Activated CD8-positive, alpha-beta memory T cell treated with anti-CD3 and anti-CD28 coated beads, Interleukin-2, amount 10 ng/mL, durations not matched to agents 7 days and 5 days (primary cell): ENCODE measurements around the gene STARD10. TPM values are rescaled to one million over a fixed set of nuclear protein-coding genes. Genes with fewer than 3 reads are reported as not detected.

Experiments used
- ATAC-seq: fragments of 150-1000 bp; cut with Tn5 transposase; one replicate; pipeline ENCODE4 v1.10.0; 2021; ENCODE audit warnings: moderate library complexity
- CTCF ChIA-PET: fragments of 350-600 bp; sonication (Branson Sonifier 250); formaldehyde crosslinking; loops from one replicate; lab custom pipeline; 2021; ENCODE audit warnings: antibody characterized with exemption; lab: Charles Lee
- DNase-seq: peaks from one replicate; pipeline ENCODE4 v3.0.0-alpha.2; 2020
- H3K27ac Mint-ChIP-seq: one replicate; pipeline ENCODE4 v1.8.0; 2021; ENCODE audit warnings: mild to moderate bottlenecking, mixed read lengths
- H3K27me3 Mint-ChIP-seq: one replicate; pipeline ENCODE4 v1.8.0; 2021; ENCODE audit warnings: mixed read lengths
- H3K36me3 Mint-ChIP-seq: one replicate; pipeline ENCODE4 v1.8.0; 2021; ENCODE audit warnings: mild to moderate bottlenecking, mixed read lengths
- H3K4me1 Mint-ChIP-seq: one replicate; pipeline ENCODE4 v1.8.0; 2021; ENCODE audit warnings: mixed read lengths
- H3K4me3 Mint-ChIP-seq: one replicate; pipeline ENCODE4 v1.8.0; 2021; ENCODE audit warnings: mild to moderate bottlenecking, moderate library complexity, mixed read lengths
- H3K9me3 Mint-ChIP-seq: one replicate; pipeline ENCODE4 v1.8.0; 2022; ENCODE audit warnings: low read depth, mixed read lengths
- total RNA-seq, 2 experiments: library from RNA; stranded (reverse); gene quantifications; one replicate each; pipeline ENCODE4 v1.2.3, GENCODE V29; 2021

STARD10 gene
- total RNA-seq, 2 experiments from 2014 or later, result 8.4 to 18.4 TPM

DNA sequence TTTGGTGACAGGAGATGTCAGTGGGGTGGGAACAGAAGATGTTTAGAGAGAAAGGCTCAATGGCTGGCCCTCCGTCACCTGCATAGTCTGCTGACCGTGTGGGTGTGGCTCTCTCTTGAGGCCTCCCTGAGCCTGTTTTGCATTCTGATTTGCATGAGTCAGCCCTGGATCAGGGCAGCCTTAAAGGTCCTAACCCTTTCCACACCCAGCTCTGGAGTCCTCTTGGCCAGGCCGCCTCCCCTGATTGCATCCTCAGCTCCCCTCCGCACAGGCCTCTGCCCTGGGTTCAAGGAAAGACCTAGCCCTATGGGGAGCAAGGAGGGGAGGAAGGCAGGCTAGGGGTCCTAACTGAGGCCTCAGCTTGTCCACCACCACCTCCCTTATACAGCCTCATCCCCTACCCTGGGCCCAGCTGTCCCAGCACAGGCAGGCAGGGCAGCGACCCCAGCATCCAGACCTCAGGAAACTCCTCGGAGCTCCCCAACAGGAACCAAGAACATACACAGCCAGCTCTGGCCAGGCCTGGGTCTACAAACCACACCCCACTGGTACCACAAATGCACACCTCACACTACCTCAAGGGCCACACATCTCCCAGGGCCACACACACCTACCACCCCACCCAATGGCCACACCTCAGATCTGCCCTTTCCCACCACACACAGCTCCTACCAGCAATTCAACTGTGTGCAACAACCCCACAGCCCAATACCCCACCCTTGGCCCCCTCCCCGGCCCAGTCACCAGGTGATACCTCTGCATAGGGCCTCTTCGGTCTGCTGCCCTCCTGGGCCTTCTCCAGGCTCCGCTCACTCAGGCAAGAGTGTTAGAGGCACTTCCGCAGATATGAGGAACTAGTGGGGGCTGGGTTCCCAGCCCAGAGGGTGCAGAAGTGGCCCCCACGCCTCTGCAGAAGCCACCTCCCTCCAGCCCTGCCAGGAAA lies 55.4 kb downstream of the STARD10 start:
- H3K27me3 Mint-ChIP-seq, result no peaks in the 10 kb centered on the region
- no peaks in the 10 kb centered on the region for H3K9me3 Mint-ChIP-seq
- H3K4me1 Mint-ChIP-seq, result peaks cover 68% of the 10 kb centered on the region
- no peak overlapping the region for H3K4me3 Mint-ChIP-seq
- peak overlapping the region; percentile 94 for H3K27ac Mint-ChIP-seq
- CTCF ChIA-PET, result interaction anchor here (1.7 to 3.1 kb wide), 4 partner anchors 8 to 75 kb away, joined by 6 to 19 read pairs (median 11); partner anchors contain the start of genes ATG16L2 and STARD10
- DNase-seq (no peak), ATAC-seq (no peak)
- H3K36me3 Mint-ChIP-seq, result no peaks in the 10 kb centered on the region

DNA sequence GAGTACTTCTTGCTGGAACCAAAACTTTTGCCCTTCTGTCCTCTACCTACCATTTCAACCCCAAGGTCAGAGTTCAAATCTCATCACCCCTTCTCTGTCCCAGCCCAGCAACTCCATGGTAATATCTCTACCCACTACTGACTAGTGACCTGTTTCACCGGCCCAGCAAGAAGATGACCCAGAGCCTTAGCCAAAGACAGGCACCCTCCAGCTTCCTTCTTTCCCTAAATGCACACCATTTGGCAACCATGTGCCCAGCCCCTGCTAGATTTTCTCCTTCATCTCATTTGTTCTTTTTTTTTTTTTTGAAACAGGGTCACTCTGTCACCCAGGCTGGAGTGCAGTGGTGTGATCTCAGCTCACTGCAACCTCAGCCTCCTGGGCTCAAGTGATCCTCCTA lies 56.5 kb downstream of the STARD10 start:
- peak overlapping the region; percentile 94 for H3K27ac Mint-ChIP-seq
- no peaks in the 10 kb centered on the region for H3K27me3 Mint-ChIP-seq
- peaks cover 1% of the 10 kb centered on the region for H3K36me3 Mint-ChIP-seq
- H3K9me3 Mint-ChIP-seq, result no peaks in the 10 kb centered on the region
- DNase-seq (no peak), ATAC-seq (no peak)
- CTCF ChIA-PET, result interaction anchor here (1.0 to 3.1 kb wide), 7 partner anchors 9 to 448 kb away, joined by 3 to 19 read pairs (median 6); partner anchors contain the start of genes ATG16L2 and STARD10
- H3K4me3 Mint-ChIP-seq, result no peak overlapping the region
- H3K4me1 Mint-ChIP-seq, result peaks cover 64% of the 10 kb centered on the region

DNA sequence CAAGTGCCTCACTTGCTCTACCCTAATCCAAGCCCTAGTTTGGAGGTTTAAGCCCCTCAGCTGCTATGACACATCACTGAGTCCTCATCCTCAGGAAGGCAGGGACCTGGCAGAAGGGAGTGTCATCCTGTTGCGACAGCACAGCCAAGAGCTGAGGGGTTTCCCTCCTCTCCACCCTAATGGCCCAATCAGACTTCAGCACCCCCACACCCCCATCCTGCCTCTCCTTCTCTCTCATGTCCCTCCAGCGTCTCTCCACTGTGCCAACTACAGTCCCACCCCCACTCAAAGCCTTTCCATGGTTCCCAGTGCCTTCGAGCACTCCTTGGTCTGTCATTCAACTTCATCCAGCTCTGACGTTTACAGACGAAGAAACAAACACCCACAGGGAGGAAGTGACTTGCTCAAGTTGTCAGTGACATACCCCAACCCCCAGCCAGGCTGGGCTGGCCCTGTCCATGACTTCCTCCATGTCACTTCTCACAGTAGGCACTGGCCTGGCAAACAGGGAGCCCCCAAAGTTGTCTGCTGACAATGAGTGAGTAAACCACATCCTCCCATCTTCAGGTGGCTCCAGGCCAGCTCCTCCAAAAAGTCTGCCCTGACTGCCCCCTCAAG lies 57.3 kb downstream of the STARD10 start:
- H3K27me3 Mint-ChIP-seq, result no peaks in the 10 kb centered on the region
- peaks cover 5% of the 10 kb centered on the region for H3K36me3 Mint-ChIP-seq
- ATAC-seq (peak; percentile 87), DNase-seq (peak; percentile 88)
- peaks cover 58% of the 10 kb centered on the region for H3K4me1 Mint-ChIP-seq
- H3K9me3 Mint-ChIP-seq, result no peaks in the 10 kb centered on the region
- peak overlapping the region; percentile 10 for H3K4me3 Mint-ChIP-seq
- H3K27ac Mint-ChIP-seq, result peak overlapping the region; percentile 94
- CTCF ChIA-PET, result interaction anchor here (0.7 to 3.1 kb wide), 9 partner anchors 10 to 449 kb away, joined by 3 to 19 read pairs (median 4); partner anchors contain the start of genes ATG16L2 and STARD10

DNA sequence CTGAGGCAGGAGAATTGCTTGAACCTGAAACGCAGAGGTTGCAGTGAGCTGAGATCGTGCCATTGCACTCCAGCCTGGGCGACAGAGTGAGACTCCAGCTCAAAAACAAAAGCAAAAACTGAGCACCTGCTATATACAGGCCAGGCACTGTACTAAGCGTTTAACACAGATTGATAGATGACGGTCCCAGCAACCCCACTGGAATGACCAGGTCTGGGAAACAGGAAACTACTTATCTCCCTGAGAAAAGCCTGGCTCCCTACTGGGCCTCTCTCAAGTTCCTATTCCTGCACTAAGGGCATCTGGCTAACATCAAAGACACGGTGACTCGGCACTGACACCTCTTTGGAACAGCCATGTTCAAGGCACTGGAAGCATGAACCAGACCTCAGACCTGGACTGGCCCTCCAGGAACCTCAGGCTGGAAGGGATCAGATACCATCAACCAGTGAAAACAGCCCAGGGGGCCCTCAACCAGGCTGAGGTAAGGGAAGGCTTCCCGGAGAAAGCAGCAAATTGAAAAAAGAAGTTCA lies 58.3 kb downstream of the STARD10 start:
- Mint-ChIP-seq H3K27me3 (no peaks in the 10 kb centered on the region), H3K4me3 (no peak overlapping the region), H3K36me3 (peaks cover 14% of the 10 kb centered on the region), H3K4me1 (peaks cover 48% of the 10 kb centered on the region), H3K27ac (peak overlapping the region; percentile 75), H3K9me3 (no peaks in the 10 kb centered on the region)
- DNase-seq, result no peak
- no peak for ATAC-seq
- CTCF ChIA-PET, result interaction anchor here (1.2 to 2.2 kb wide), 5 partner anchors 9 to 51 kb away, joined by 3 to 16 read pairs (median 4); no protein-coding TSS in a partner anchor

DNA sequence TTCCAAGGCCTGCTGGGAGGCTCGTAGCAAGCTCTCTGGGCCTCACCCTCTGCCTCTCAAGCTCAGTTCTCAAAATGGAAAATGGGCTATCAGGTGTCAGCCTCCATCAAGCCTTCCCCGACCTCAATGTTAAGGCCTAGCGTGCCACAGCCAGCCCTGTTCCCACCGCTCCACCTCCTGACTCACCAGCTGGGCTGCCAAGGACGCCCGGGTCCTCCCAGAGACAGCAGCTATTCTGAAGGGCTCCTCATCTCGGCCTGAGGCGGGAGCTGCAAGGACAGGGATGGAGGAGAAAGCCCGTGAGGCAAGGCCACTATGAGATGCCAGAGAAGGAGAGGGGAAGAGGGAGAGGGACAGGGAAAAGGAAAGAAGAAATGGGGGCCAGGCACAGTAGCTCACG lies 61.5 kb downstream of the STARD10 start:
- H3K27me3 Mint-ChIP-seq, result no peaks in the 10 kb centered on the region
- H3K27ac Mint-ChIP-seq, result no peak overlapping the region
- CTCF ChIA-PET, result interaction anchor here (0.6 to 2.1 kb wide), 5 partner anchors 9 to 81 kb away, joined by 3 to 6 read pairs (median 6); partner anchors contain the start of gene STARD10
- DNase-seq (no peak), ATAC-seq (no peak)
- H3K4me3 Mint-ChIP-seq, result no peak overlapping the region
- peaks cover 17% of the 10 kb centered on the region for H3K4me1 Mint-ChIP-seq
- H3K9me3 Mint-ChIP-seq, result no peaks in the 10 kb centered on the region
- H3K36me3 Mint-ChIP-seq, result peaks cover 15% of the 10 kb centered on the region

DNA sequence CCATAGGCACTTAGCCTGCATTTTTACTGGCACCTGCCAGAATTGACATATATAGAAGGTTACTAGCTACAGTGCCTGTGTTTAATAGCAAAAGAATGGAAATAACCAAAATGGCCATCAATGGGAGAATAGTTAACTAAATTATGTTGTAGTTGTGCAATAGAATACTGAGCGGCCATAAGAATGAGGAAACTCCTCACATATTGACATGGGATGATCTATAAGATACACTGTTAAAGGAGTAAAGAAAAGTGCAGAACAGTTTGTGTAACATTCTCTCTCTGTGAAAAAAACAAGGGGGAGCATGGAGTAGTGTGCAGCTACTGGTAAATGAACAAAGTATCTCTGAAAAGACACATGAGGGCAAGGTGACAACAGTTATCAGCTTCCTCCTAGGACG lies 63.1 kb downstream of the STARD10 start:
- H3K27me3 Mint-ChIP-seq, result no peaks in the 10 kb centered on the region
- H3K9me3 Mint-ChIP-seq, result no peaks in the 10 kb centered on the region
- no peak overlapping the region for H3K27ac Mint-ChIP-seq
- peaks cover 15% of the 10 kb centered on the region for H3K36me3 Mint-ChIP-seq
- ATAC-seq, result no peak
- CTCF ChIA-PET, result interaction anchor here (1.1 to 2.1 kb wide), 4 partner anchors 10 to 447 kb away, joined by 3 to 6 read pairs (median 4); no protein-coding TSS in a partner anchor
- peaks cover 4% of the 10 kb centered on the region for H3K4me1 Mint-ChIP-seq
- no peak for DNase-seq
- H3K4me3 Mint-ChIP-seq, result no peak overlapping the region

DNA sequence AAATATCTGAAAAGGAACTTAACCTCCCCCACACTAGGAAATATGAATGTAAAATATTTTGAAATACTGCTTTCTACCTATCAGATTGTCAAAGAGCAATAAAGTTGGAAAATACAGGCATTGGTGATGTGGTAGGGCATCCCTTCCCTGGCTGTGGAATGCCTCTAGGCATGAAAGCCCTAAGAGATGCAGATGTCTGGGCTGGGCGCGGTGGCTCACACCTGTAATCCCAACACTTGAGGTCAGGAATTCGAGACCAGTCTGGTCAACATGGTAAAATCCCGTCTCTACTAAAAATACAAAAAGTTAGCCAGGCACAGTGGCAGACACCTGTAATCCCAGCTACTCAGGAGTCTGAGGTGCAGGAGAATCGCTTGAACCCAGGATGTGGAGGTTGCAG lies 63.6 kb downstream of the STARD10 start:
- ATAC-seq (no peak), DNase-seq (no peak)
- H3K4me3 Mint-ChIP-seq, result no peak overlapping the region
- peaks cover 5% of the 10 kb centered on the region for H3K4me1 Mint-ChIP-seq
- CTCF ChIA-PET, result interaction anchor here (1.2 to 8.8 kb wide), 3 partner anchors 11 to 83 kb away, joined by 3 to 121 read pairs (median 4); partner anchors contain the start of gene STARD10
- H3K9me3 Mint-ChIP-seq, result no peaks in the 10 kb centered on the region
- H3K27ac Mint-ChIP-seq, result no peak overlapping the region
- no peaks in the 10 kb centered on the region for H3K27me3 Mint-ChIP-seq
- H3K36me3 Mint-ChIP-seq, result peaks cover 15% of the 10 kb centered on the region

DNA sequence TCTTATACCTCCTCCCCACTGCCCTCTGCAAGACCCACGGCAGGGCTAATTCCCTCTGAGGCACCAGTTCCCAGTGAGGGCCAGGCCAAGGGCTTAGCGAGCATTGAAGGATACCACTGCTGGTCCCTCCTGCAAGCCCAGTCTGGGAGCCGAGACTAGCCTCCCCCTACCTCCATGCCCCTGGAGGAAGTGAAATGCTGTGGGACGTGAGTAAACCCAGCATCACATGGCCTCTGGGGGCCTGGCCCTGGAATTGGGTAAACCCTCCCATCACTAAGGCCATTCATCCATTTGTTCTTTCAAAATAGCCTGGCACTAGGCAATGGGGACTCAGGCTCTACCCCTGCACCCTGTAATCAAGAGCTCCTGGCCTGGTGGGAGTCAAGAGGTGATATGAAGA lies 66.3 kb downstream of the STARD10 start:
- DNase-seq, result no peak
- Mint-ChIP-seq H3K27ac (peak overlapping the region; percentile 34), H3K4me3 (no peak overlapping the region), H3K36me3 (peaks cover 17% of the 10 kb centered on the region), H3K27me3 (no peaks in the 10 kb centered on the region), H3K9me3 (no peaks in the 10 kb centered on the region), H3K4me1 (peaks cover 22% of the 10 kb centered on the region)
- no peak for ATAC-seq
- CTCF ChIA-PET, result interaction anchor here (0.6 to 8.8 kb wide), 7 partner anchors 49 to 450 kb away, joined by 3 to 121 read pairs (median 24); partner anchors contain the start of gene STARD10

DNA sequence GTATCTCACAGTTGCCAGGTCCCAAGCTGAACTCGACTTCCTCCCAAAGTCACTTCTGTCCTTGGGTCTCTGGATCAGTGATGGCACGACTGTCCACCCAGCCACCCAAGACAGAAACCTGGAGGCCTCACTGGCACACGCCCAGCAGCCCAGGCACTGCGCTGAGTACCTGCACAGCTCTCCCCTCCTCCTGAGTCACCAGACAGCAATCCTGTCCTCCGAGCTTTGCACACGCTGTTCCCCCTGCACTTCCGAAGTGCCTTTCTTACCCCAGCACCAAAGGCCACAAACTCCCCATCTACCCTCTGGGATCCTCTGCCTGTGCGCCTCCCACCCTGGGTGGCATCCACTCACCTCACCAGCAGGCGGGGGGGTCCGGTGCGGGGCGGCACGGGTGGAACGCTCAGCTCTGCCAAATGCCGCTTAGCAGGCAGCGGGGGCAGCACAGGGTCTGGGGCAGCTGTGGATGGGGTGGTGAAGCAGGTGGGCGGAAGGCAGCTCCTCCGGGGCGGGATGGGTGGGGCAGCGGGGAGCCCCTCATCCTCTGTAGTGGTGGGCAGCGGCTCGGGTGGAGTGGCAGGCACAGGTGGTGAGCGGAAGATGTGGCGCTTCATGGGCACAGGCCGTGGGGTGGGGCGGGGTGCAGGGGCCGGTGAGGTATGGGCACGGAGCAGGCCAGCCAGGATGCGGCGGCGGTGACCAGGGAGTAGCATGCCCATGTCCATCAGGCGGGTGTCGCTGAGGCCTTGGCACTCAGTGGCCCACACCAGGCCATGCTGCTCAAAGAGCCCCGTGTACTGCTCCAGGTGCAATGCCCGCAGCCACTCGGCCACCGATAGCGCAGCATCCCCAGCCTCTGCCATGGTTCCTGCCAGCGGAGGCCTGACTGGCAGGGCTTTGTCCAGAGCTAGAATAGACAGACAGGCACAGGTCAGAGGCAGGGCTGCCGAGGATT lies 67.3 kb downstream of the STARD10 start:
- Mint-ChIP-seq H3K9me3 (no peaks in the 10 kb centered on the region), H3K4me1 (peaks cover 27% of the 10 kb centered on the region), H3K36me3 (peaks cover 13% of the 10 kb centered on the region), H3K4me3 (no peak overlapping the region), H3K27ac (peak overlapping the region; percentile 44), H3K27me3 (no peaks in the 10 kb centered on the region)
- ATAC-seq (no peak), DNase-seq (no peak)
- CTCF ChIA-PET, result interaction anchor here (0.9 to 8.8 kb wide), 11 partner anchors 9 to 451 kb away, joined by 3 to 121 read pairs (median 8); partner anchors contain the start of gene STARD10

DNA sequence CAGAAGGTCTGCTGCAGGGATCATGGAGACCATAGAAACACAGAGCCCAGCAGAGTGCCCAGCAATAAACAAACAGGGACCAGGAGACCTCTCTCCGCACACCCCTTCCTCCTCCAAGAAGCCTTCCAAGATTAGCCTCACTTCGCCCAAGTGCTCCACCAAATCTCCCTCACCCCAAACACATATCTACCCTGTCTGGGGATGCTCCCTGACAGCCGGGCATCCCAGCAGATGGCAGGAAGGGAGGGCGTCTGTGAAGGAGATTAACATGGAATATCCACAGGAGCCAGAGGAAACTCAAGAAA lies 68.2 kb downstream of the STARD10 start:
- no peaks in the 10 kb centered on the region for H3K27me3 Mint-ChIP-seq
- ATAC-seq (no peak), DNase-seq (no peak)
- H3K27ac Mint-ChIP-seq, result peak overlapping the region; percentile 81
- peaks cover 32% of the 10 kb centered on the region for H3K4me1 Mint-ChIP-seq
- H3K36me3 Mint-ChIP-seq, result peaks cover 6% of the 10 kb centered on the region
- H3K4me3 Mint-ChIP-seq, result no peak overlapping the region
- no peaks in the 10 kb centered on the region for H3K9me3 Mint-ChIP-seq
- CTCF ChIA-PET, result interaction anchor here (0.6 to 8.8 kb wide), 47 partner anchors 9 to 455 kb away, joined by 3 to 121 read pairs (median 4); partner anchors contain the start of genes ARAP1, ATG16L2, FCHSD2 and STARD10

DNA sequence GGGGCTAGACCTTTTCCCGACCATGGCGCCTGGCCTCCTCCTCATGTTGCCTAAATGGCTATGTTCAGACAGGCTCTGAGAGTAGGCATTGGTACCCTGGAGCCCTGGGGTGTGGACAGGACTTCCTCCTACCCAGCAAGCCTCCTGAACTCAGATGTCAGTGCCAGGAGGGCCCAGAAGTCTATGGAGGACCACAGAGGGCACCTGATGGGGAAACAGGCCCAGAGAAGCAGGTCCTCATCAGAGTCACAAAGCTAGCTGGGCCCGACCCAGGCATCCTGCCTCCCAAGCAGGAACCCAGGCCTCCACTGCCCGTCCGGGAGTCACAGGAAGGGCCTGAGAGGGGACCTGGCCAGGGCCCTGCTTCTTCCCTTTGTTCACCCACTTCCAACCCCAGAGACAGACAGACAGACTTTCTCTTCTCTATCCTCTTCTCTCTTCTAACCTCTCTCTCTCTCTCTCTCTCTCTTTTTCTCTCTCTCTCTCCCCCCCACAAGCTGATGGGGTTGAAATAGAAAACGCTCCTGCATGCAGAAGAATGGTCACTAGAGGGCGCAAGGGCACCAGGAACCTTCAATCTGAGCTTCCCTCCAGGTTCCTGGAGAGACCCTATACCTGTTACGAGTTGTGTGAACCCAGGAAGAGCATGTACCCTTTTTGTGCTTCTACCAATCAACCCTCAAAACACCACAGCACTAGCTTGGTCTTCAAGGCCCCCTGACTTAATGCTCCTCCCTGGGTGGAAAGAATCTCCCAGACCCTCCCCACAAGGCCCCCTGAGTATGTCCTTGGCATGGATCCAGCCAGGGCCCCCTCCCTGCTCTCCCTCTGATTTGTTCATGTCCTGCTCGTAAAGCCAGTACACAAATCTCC lies 68.8 kb downstream of the STARD10 start:
- ATAC-seq (peak; percentile 16), DNase-seq (peak; percentile 88)
- H3K27me3 Mint-ChIP-seq, result no peaks in the 10 kb centered on the region
- H3K27ac Mint-ChIP-seq, result peak overlapping the region; percentile 81
- no peak overlapping the region for H3K4me3 Mint-ChIP-seq
- H3K9me3 Mint-ChIP-seq, result no peaks in the 10 kb centered on the region
- peaks cover 4% of the 10 kb centered on the region for H3K36me3 Mint-ChIP-seq
- CTCF ChIA-PET, result interaction anchor here (0.6 to 8.8 kb wide), 49 partner anchors 9 to 456 kb away, joined by 3 to 121 read pairs (median 4); partner anchors contain the start of genes ARAP1, ATG16L2, FCHSD2 and STARD10
- peaks cover 38% of the 10 kb centered on the region for H3K4me1 Mint-ChIP-seq
